Calu3 (cell line): ENCODE data around the gene SULF2. TPM values are rescaled to one million over a fixed set of nuclear protein-coding genes. Genes with fewer than 3 reads are reported as not detected.

Source experiments
- BruUV-seq: library from RNA; stranded (reverse); fragments of 400-500 nt; replicated peaks from 2 replicates; lab custom pipeline; 2021; lab: Mats Ljungman, UMichigan
- CTCF ChIA-PET: fragments of 300-600 bp; sonication (Branson Sonifier 250); formaldehyde crosslinking; loops from one replicate; lab custom pipeline; 2022; ENCODE audit warnings: antibody characterized with exemption; lab: Charles Lee
- DNase-seq: peaks from one replicate; pipeline ENCODE4 v3.0.0; 2022
- H3K27ac Mint-ChIP-seq: one replicate; pipeline ENCODE4 v1.8.0; 2022; ENCODE audit warnings: mixed read lengths; ENCODE audit not compliant: unreplicated experiment
- H3K27me3 Mint-ChIP-seq: one replicate; pipeline ENCODE4 v1.8.0; 2022; ENCODE audit warnings: mixed read lengths; ENCODE audit not compliant: unreplicated experiment
- H3K36me3 Mint-ChIP-seq: one replicate; pipeline ENCODE4 v1.8.0; 2022; ENCODE audit warnings: mild to moderate bottlenecking, moderate library complexity, mixed read lengths; ENCODE audit not compliant: insufficient read depth, unreplicated experiment
- H3K4me1 Mint-ChIP-seq: one replicate; pipeline ENCODE4 v1.8.0; 2022; ENCODE audit warnings: mild to moderate bottlenecking, low read depth, mixed read lengths; ENCODE audit not compliant: unreplicated experiment
- H3K4me3 Mint-ChIP-seq: one replicate; pipeline ENCODE4 v1.8.0; 2022; ENCODE audit warnings: mild to moderate bottlenecking, low read depth, moderate library complexity, mixed read lengths; ENCODE audit not compliant: unreplicated experiment
- H3K9me3 Mint-ChIP-seq: one replicate; pipeline ENCODE4 v1.8.0; 2022; ENCODE audit warnings: low read depth, mixed read lengths; ENCODE audit not compliant: unreplicated experiment
- CTCF ChIP-seq: fragments of 200-600 bp; IDR thresholded peaks from one replicate; pipeline ENCODE4 v1.8.0; 2022; ENCODE audit warnings: antibody characterized with exemption; ENCODE audit not compliant: unreplicated experiment
- intact Hi-C: fragments of 100-400 bp; cut with micrococcal nuclease; formaldehyde crosslinking; loops from one replicate; pipeline ENCODE4 v1.10.0; 2022; ENCODE audit not compliant: unreplicated experiment
- total RNA-seq: library from RNA; stranded (reverse); gene quantifications from 2 replicates; pipeline ENCODE4 v1.2.3, GENCODE V29; 2022

Gene SULF2
- total RNA-seq, 1 experiment from 2014 or later = 112 TPM

GRCh38 chr20:47801759-47802158, 16.5 kb upstream of the SULF2 start:
- DNase-seq = no peak
- intact Hi-C loops = no loop called here
- CTCF ChIA-PET = no interaction called here
- Mint-ChIP-seq H3K9me3 (no peaks in the 10 kb centered on the region), H3K27ac (no peak overlapping the region), H3K4me3 (no peak overlapping the region), H3K36me3 (no peaks in the 10 kb centered on the region), H3K27me3 (no peaks in the 10 kb centered on the region), H3K4me1 (peaks cover 13% of the 10 kb centered on the region)
- no peak for TF ChIP-seq CTCF
- BruUV-seq = no TSS peak

GRCh38 chr20:47801079-47801478, 15.8 kb upstream of the SULF2 start:
- CTCF ChIA-PET = no interaction called here
- DNase-seq = no peak
- Mint-ChIP-seq H3K36me3 (no peaks in the 10 kb centered on the region), H3K4me1 (peaks cover 13% of the 10 kb centered on the region), H3K9me3 (no peaks in the 10 kb centered on the region), H3K4me3 (no peak overlapping the region), H3K27ac (no peak overlapping the region), H3K27me3 (no peaks in the 10 kb centered on the region)
- intact Hi-C loops = no loop called here
- TF ChIP-seq CTCF = no peak
- BruUV-seq = no TSS peak

- CTCF ChIA-PET = no interaction called here
- no peak overlapping the region for H3K4me3 Mint-ChIP-seq
- no TSS peak for BruUV-seq
- peaks cover 15% of the 10 kb centered on the region for H3K4me1 Mint-ChIP-seq
- DNase-seq = no peak
- H3K36me3 Mint-ChIP-seq = peaks cover under 1% of the 10 kb centered on the region
- no peak for TF ChIP-seq CTCF
- no peaks in the 10 kb centered on the region for H3K27me3 Mint-ChIP-seq
- H3K9me3 Mint-ChIP-seq = no peaks in the 10 kb centered on the region
- intact Hi-C loops = no loop called here
- H3K27ac Mint-ChIP-seq = no peak overlapping the region
Observed at GRCh38 chr20:47800623-47801022, 15.3 kb upstream of the SULF2 start.

- H3K4me1 Mint-ChIP-seq = peaks cover 23% of the 10 kb centered on the region
- H3K36me3 Mint-ChIP-seq = peaks cover 6% of the 10 kb centered on the region
- DNase-seq = no peak
- no TSS peak for BruUV-seq
- no peak for TF ChIP-seq CTCF
- no peaks in the 10 kb centered on the region for H3K9me3 Mint-ChIP-seq
- H3K27ac Mint-ChIP-seq = no peak overlapping the region
- intact Hi-C loops = no loop called here
- no peaks in the 10 kb centered on the region for H3K27me3 Mint-ChIP-seq
- H3K4me3 Mint-ChIP-seq = no peak overlapping the region
- CTCF ChIA-PET = no interaction called here
Observed at GRCh38 chr20:47799116-47799715, 13.9 kb upstream of the SULF2 start.
